Hepatocyte (in vitro differentiated cells): ENCODE results near the gene LHFPL4. TPM values are rescaled to one million over a fixed set of nuclear protein-coding genes. Genes with fewer than 3 reads are reported as not detected.
A peak's percentile ranks its signal among the peaks of the same experiment; 100 is the strongest.

Experiments used
- DNase-seq: peaks from one replicate; pipeline ENCODE4 v3.0.0-alpha.2; 2016; ENCODE audit warnings: low spot score
- H2AFZ ChIP-seq: fragments of 200-600 bp; sonication (generic); 2 replicates; pipeline ENCODE4 v1.6.0; 2016; ENCODE audit warnings: antibody characterized with exemption, mild to moderate bottlenecking
- H3K27ac ChIP-seq: fragments of 200-600 bp; sonication (generic); 2 replicates; pipeline ENCODE4 v1.5.1; 2016; ENCODE audit warnings: mild to moderate bottlenecking
- H3K27me3 ChIP-seq: fragments of 200-600 bp; sonication (generic); 2 replicates; pipeline ENCODE4 v1.6.1; 2016
- H3K36me3 ChIP-seq: fragments of 200-600 bp; sonication (generic); replicated peaks from 2 replicates; pipeline ENCODE4 v1.5.1; 2016; ENCODE audit warnings: low read depth; ENCODE audit not compliant: insufficient read depth
- H3K4me1 ChIP-seq: fragments of 200-600 bp; sonication (generic); 2 replicates; pipeline ENCODE4 v1.5.1; 2016; ENCODE audit warnings: mild to moderate bottlenecking, moderate library complexity; ENCODE audit not compliant: insufficient read depth
- H3K4me2 ChIP-seq: fragments of 200-600 bp; sonication (generic); 2 replicates; pipeline ENCODE4 v1.6.0; 2016
- H3K4me3 ChIP-seq: fragments of 200-600 bp; sonication (generic); 2 replicates; pipeline ENCODE4 v1.5.1; 2016; ENCODE audit warnings: mild to moderate bottlenecking
- H3K79me2 ChIP-seq: fragments of 200-600 bp; sonication (generic); 2 replicates; pipeline ENCODE4 v1.6.0; 2017; ENCODE audit warnings: mild to moderate bottlenecking
- H3K9me2 ChIP-seq: fragments of 200-600 bp; sonication (generic); replicated peaks from 2 replicates; pipeline ENCODE4 v1.6.0; 2017; ENCODE audit warnings: mild to moderate bottlenecking; ENCODE audit not compliant: insufficient read depth
- H3K9me3 ChIP-seq: fragments of 200-600 bp; sonication (generic); 2 replicates; pipeline ENCODE4 v1.5.1; 2016; ENCODE audit warnings: low read depth, mild to moderate bottlenecking
- H4K20me1 ChIP-seq: fragments of 200-600 bp; sonication (generic); 2 replicates; pipeline ENCODE4 v1.6.0; 2016; ENCODE audit warnings: mild to moderate bottlenecking; ENCODE audit not compliant: insufficient read depth, poor library complexity, severe bottlenecking
- CTCF ChIP-seq: fragments of 200-600 bp; sonication (generic); IDR thresholded peaks from 2 replicates; pipeline ENCODE4 v1.5.1; 2016; ENCODE audit warnings: antibody characterized with exemption, mild to moderate bottlenecking; ENCODE audit not compliant: poor library complexity
- EZH2 ChIP-seq: fragments of 200-600 bp; sonication (generic); IDR thresholded peaks from 2 replicates; pipeline ENCODE4 v1.6.1; 2016; ENCODE audit warnings: antibody characterized with exemption, mild to moderate bottlenecking, borderline replicate concordance
- EZH2phosphoT487 ChIP-seq: fragments of 200-600 bp; sonication (generic); IDR thresholded peaks from one replicate; pipeline ENCODE4 v1.6.1; 2018; ENCODE audit warnings: antibody characterized with exemption, mild to moderate bottlenecking, low read depth, moderate library complexity; ENCODE audit not compliant: unreplicated experiment, severe bottlenecking
- WGBS: methylation state at CpG from one replicate; pipeline ENCODE4 v1.1.6; 2016; ENCODE audit warnings: low lambda C conversion rate; ENCODE audit errors: missing lambda C conversion rate; 5-methylcytosine and 5-hydroxymethylcytosine counted together
- polyA plus RNA-seq: library from polyadenylated mRNA; unstranded; fragments of >200 nt; fragmentation: Nextera tagmentation; extraction: Ambion mirVana; gene quantifications from 2 replicates; pipeline ENCODE4 v1.2.1, GENCODE V29; 2016
- total RNA-seq: library from RNA; depleted of rRNA; stranded (reverse); fragments of >200 nt; gene quantifications from 2 replicates; pipeline ENCODE4 v1.2.3, GENCODE V29; 2014

Gene LHFPL4
- total and polyA plus RNA-seq, 2 experiments from 2014 or later, result 0.34 TPM; not detected in 1

DNA sequence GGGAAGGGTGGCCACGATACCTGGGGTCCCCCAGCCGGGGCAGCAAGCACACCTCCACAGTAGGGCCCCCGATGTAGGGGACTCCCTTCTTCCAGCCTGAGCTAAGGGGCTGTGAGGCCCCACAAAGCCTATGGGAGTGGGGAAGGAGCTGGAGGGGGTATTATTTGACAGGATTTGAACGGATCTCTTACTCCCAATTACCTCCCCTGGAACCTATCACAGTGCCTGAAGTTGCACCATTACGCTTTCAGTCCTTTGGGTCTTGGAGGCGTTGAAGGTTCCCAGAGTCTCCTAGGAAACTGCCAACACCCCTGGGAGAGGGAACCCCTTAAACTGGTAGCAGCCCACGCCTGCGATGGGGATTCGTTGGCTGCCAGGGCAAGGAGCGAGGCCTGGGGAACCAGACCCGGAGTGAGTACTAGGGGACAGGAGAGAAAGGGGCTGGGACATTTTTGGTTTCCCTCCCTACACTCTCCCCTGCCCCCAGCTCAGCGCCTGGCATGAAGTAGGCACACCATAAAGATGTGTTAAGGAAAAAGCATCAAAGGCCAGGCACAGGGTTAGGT, 409 bp upstream of the LHFPL4 start:
- WGBS, result 50% methylated on average over 10 of the region's 12 CpGs
- no peak for TF ChIP-seq EZH2
- no peak for TF ChIP-seq CTCF
- TF ChIP-seq EZH2phosphoT487, result no peak
- no peaks in the 10 kb centered on the region for H3K9me3 ChIP-seq
- no peak overlapping the region for H3K4me2 ChIP-seq
- peaks cover 36% of the 10 kb centered on the region for H3K27me3 ChIP-seq
- no peaks in the 10 kb centered on the region for H3K36me3 ChIP-seq
- no peaks in the 10 kb centered on the region for H4K20me1 ChIP-seq
- H2AFZ ChIP-seq, result no peak overlapping the region
- H3K4me1 ChIP-seq, result no peaks in the 10 kb centered on the region
- no peaks in the 10 kb centered on the region for H3K79me2 ChIP-seq
- no peaks in the 10 kb centered on the region for H3K9me2 ChIP-seq
- no peak overlapping the region for H3K4me3 ChIP-seq
- no peak for DNase-seq
- no peak overlapping the region for H3K27ac ChIP-seq

GRCh38 chr3:9552252-9552999, 1.2 kb downstream of the LHFPL4 start:
- 3% methylated on average over 34 of the region's 57 CpGs for WGBS
- no peaks in the 10 kb centered on the region for H3K79me2 ChIP-seq
- H3K36me3 ChIP-seq, result no peaks in the 10 kb centered on the region
- no peak overlapping the region for H3K4me3 ChIP-seq
- no peak overlapping the region for H3K4me2 ChIP-seq
- H3K4me1 ChIP-seq, result no peaks in the 10 kb centered on the region
- H3K27me3 ChIP-seq, result peaks cover 33% of the 10 kb centered on the region
- no peaks in the 10 kb centered on the region for H4K20me1 ChIP-seq
- TF ChIP-seq EZH2 (peak; percentile 46), EZH2phosphoT487 (no peak)
- no peaks in the 10 kb centered on the region for H3K9me3 ChIP-seq
- no peak overlapping the region for H3K27ac ChIP-seq
- DNase-seq, result peak; percentile 81
- H3K9me2 ChIP-seq, result no peaks in the 10 kb centered on the region
- no peak overlapping the region for H2AFZ ChIP-seq

- Histone ChIP-seq H3K36me3 (no peaks in the 10 kb centered on the region), H2AFZ (no peak overlapping the region), H3K27ac (no peak overlapping the region), H3K4me1 (no peaks in the 10 kb centered on the region), H3K27me3 (peaks cover 29% of the 10 kb centered on the region), H3K4me2 (no peak overlapping the region), H3K9me2 (no peaks in the 10 kb centered on the region), H3K4me3 (no peak overlapping the region), H4K20me1 (no peaks in the 10 kb centered on the region), H3K79me2 (no peaks in the 10 kb centered on the region), H3K9me3 (no peaks in the 10 kb centered on the region)
- DNase-seq, result no peak
- no peak for TF ChIP-seq EZH2phosphoT487
- no peak for TF ChIP-seq EZH2
- no peak for TF ChIP-seq CTCF
- 81% methylated on average over 1 of the region's 1 CpG for WGBS
These were observed 2.6 kb downstream of the LHFPL4 start for GRCh38 chr3:9550999-9551398.

- H3K4me1 ChIP-seq, result no peaks in the 10 kb centered on the region
- no peak overlapping the region for H3K4me2 ChIP-seq
- no peaks in the 10 kb centered on the region for H3K36me3 ChIP-seq
- no peak overlapping the region for H2AFZ ChIP-seq
- no peaks in the 10 kb centered on the region for H4K20me1 ChIP-seq
- no peaks in the 10 kb centered on the region for H3K79me2 ChIP-seq
- H3K27ac ChIP-seq, result no peak overlapping the region
- no peak for TF ChIP-seq EZH2phosphoT487
- no peak for TF ChIP-seq CTCF
- no peak for TF ChIP-seq EZH2
- no peaks in the 10 kb centered on the region for H3K9me3 ChIP-seq
- H3K9me2 ChIP-seq, result no peaks in the 10 kb centered on the region
- H3K27me3 ChIP-seq, result peaks cover 16% of the 10 kb centered on the region
- no peak overlapping the region for H3K4me3 ChIP-seq
- no peak for DNase-seq
- 93% methylated on average over 2 of the region's 2 CpGs for WGBS
These were observed 4.0 kb downstream of the LHFPL4 start for GRCh38 chr3:9549600-9549999.
